Stomach smooth muscle (tissue), 2 donors: Measurements from ENCODE around the gene CDYL.

Experiments
- H3K27ac ChIP-seq: one replicate; pipeline ENCODE4 v1.7.0; 2013; ENCODE audit warnings: mild to moderate bottlenecking, low read length, inconsistent platforms
- H3K27me3 ChIP-seq, 2 donors: one replicate each; pipeline ENCODE4 v1.7.0; 2013; ENCODE audit warnings: low read length in 2 of 2; ENCODE audit not compliant: insufficient read depth in 2 of 2, control insufficient read depth in 1 of 2
- H3K36me3 ChIP-seq, 2 donors: one replicate each; pipeline ENCODE4 v1.7.0; 2013; ENCODE audit warnings: low read length in 2 of 2; ENCODE audit not compliant: control insufficient read depth in 2 of 2, insufficient read depth in 2 of 2
- H3K4me1 ChIP-seq: one replicate; pipeline ENCODE4 v1.7.0; 2013; ENCODE audit warnings: low read length; ENCODE audit not compliant: control insufficient read depth, insufficient read depth
- H3K4me3 ChIP-seq, 2 donors: one replicate each; pipeline ENCODE4 v1.7.0; 2013; ENCODE audit warnings: low read length in 2 of 2
- H3K9ac ChIP-seq, 2 donors: one replicate each; pipeline ENCODE4 v1.7.0; 2013; ENCODE audit warnings: low read length in 2 of 2, mild to moderate bottlenecking in 1 of 2
- H3K9me3 ChIP-seq, 2 donors: one replicate each; pipeline ENCODE4 v1.7.0; 2013; ENCODE audit warnings: low read length in 2 of 2; ENCODE audit not compliant: control insufficient read depth in 2 of 2
- donor health status: healthy.
- donor health status: Pancreatic carcinoma.

The CDYL gene

DNA sequence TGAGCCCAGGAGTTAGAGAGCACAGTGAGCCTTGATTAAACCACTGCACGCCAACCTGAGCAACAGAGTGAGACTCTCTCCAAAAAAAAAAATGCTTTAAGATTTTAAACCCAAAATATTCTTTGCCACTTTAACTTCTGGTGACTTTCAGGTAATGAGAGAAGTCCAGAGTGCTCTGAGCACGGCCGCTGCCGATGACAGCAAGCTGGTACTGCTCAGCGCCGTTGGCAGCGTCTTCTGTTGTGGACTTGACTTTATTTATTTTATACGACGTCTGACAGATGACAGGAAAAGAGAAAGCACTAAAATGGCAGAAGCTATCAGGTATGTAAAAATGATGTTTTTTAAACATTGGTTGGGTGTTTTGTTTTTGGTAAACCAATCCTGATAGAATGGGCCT, 161.2 kb downstream of the CDYL start:
- Histone ChIP-seq H3K9ac (no peak overlapping the region), H3K27ac (no peak overlapping the region), H3K9me3 (no peaks in the 10 kb centered on the region), H3K4me3 (no peak overlapping the region), H3K36me3 (peaks cover 0 to 3% of the 10 kb centered on the region in 2 donors), H3K4me1 (peaks cover 3% of the 10 kb centered on the region), H3K27me3 (no peaks in the 10 kb centered on the region)

DNA sequence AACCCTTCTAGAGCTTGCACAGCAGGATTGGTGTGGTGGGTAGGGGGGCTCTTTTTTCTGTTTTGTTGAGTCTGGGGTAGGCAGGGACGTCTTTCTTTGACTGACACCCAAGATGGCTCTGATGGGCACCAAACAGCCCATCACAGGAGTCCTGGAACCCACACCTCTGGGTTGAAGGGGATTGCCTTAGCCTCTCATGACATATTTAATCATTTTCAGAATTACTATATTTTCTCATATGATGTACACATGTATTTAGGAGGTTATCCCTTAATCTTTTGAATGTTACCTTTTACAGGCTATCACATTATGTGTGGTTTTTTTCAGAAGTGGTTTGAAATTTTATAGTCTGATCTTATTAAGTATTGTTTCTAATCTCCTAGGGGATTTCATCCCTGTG, 163.0 kb downstream of the CDYL start:
- H3K4me1 ChIP-seq: peaks cover 6% of the 10 kb centered on the region
- H3K27ac ChIP-seq: no peak overlapping the region
- peaks cover 3 to 4% of the 10 kb centered on the region in 2 donors for H3K36me3 ChIP-seq
- no peak overlapping the region for H3K9ac ChIP-seq
- no peaks in the 10 kb centered on the region for H3K9me3 ChIP-seq
- no peaks in the 10 kb centered on the region for H3K27me3 ChIP-seq
- H3K4me3 ChIP-seq: no peak overlapping the region

- peaks cover 4 to 13% of the 10 kb centered on the region in 2 donors for H3K36me3 ChIP-seq
- no peaks in the 10 kb centered on the region for H3K9me3 ChIP-seq
- no peak overlapping the region for H3K9ac ChIP-seq
- peaks cover 6% of the 10 kb centered on the region for H3K4me1 ChIP-seq
- no peak overlapping the region for H3K4me3 ChIP-seq
- H3K27ac ChIP-seq: no peak overlapping the region
- H3K27me3 ChIP-seq: no peaks in the 10 kb centered on the region
Measured at GRCh38 chr6:4940416-4940815, 164.2 kb downstream of the CDYL start.

DNA sequence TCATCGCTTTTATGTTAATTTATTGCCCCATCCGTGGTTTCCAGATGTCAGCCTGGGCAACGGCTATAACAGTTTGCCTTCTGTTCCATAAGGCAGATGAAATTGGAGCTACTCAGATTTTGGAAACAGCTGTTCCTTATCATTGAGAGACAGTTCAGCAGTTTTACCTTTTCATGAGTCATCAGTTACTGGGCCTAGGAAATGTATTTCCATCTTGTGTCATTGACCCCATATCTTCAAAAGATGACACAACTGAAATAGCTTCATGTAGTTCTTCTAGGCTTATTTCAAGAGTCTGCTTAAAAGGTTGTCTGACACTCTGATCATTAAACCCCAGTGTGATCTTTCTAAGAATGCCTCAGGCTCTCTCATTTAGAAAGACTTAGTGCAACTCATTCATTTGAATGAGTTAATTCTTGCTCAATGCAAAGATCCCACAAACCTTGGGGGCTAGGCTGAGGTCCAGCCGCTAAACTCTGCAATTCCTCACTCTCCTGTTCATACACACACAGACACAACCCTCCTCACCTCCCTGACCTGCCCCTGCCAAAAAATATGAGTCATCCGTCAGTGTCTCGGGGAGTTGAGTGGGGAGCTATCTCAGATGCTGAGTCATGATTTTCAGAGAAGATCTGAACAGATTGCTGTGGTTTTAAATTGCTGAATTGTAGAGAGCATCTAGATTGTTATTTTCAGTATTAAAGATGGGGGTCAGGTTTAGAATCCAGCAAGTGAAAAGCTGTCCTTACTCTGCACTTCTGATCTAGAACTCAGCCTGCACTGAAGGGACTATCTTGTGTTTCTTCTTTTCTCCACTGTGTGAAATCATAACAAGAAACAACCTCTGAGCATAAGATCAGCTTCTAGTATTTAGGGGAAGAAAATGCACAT, 165.8 kb downstream of the CDYL start:
- no peak overlapping the region for H3K27ac ChIP-seq

DNA sequence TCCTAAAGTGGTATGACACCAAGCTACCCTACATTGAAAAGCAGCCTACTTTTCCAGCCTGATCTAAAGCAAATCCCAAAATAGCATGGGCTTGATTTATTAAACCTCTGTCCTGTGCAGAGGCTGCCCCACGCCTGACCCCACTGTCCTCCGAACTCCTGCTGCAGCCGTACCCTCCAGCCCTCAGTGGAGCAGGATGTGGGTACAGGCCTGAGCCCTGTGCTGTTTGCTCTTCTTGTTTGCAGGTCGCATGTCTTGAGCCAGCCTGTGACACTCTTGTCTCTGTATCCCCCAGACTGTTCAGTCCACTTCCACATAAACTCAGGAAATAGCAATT, 166.4 kb downstream of the CDYL start:
- Histone ChIP-seq H3K36me3 (peaks cover 8 to 17% of the 10 kb centered on the region in 2 donors), H3K27ac (no peak overlapping the region), H3K4me3 (no peak overlapping the region), H3K4me1 (peaks cover 6% of the 10 kb centered on the region), H3K9me3 (no peaks in the 10 kb centered on the region), H3K27me3 (no peaks in the 10 kb centered on the region), H3K9ac (no peak overlapping the region)

More for the DNA sequence above, 165.8 kb downstream of the CDYL start:
- Histone ChIP-seq H3K9me3 (no peaks in the 10 kb centered on the region), H3K9ac (no peak overlapping the region), H3K4me1 (peaks cover 6% of the 10 kb centered on the region), H3K4me3 (no peak overlapping the region), H3K36me3 (peaks cover 8 to 17% of the 10 kb centered on the region in 2 donors), H3K27me3 (no peaks in the 10 kb centered on the region)

DNA sequence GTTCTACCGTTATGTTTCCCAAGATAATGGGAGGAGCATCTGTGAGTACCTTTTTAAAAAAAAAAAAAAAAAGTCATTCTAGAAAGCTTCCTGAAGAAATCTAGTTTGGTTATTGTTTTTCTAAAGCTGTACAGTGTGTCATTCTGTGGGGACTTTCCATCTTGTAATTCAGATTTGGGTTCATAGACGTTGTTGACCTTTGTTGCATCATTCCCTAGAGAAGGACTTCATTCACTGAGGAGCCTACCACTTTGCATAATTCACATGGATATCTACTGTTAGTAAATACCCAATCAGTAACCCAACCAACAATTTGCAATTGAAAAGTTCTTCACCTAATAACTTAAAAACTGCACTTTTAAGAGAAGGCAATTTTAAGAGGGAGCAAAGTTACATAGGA, 167.5 kb downstream of the CDYL start:
- H3K9ac ChIP-seq: no peak overlapping the region
- H3K9me3 ChIP-seq: no peaks in the 10 kb centered on the region
- H3K27ac ChIP-seq: no peak overlapping the region
- H3K4me1 ChIP-seq: peaks cover 6% of the 10 kb centered on the region
- peaks cover 13 to 19% of the 10 kb centered on the region in 2 donors for H3K36me3 ChIP-seq
- no peak overlapping the region for H3K4me3 ChIP-seq
- H3K27me3 ChIP-seq: no peaks in the 10 kb centered on the region

DNA sequence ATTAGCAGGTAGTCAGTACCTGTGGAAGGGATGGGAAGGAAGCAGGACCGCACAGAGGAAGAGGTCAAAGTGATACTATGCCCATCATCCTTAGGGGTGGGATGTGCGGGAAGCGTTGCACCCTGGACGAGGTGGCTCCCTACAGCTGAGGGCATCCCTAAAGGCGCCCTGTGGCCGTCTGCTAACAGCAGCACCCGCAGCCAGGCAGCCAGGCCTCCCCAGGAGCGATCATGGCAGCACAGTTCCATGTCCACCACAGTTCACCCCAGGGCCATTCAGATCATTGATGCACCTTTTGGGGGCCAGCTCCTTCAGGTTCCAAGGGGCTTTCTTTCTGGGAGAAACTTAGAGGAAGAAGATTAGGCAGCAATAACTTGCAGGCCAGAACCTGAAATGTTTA, 168.1 kb downstream of the CDYL start:
- Histone ChIP-seq H3K4me3 (no peak overlapping the region), H3K27ac (no peak overlapping the region), H3K27me3 (no peaks in the 10 kb centered on the region), H3K9me3 (no peaks in the 10 kb centered on the region), H3K9ac (no peak overlapping the region), H3K4me1 (peaks cover 6% of the 10 kb centered on the region), H3K36me3 (peaks cover 17 to 22% of the 10 kb centered on the region in 2 donors)

DNA sequence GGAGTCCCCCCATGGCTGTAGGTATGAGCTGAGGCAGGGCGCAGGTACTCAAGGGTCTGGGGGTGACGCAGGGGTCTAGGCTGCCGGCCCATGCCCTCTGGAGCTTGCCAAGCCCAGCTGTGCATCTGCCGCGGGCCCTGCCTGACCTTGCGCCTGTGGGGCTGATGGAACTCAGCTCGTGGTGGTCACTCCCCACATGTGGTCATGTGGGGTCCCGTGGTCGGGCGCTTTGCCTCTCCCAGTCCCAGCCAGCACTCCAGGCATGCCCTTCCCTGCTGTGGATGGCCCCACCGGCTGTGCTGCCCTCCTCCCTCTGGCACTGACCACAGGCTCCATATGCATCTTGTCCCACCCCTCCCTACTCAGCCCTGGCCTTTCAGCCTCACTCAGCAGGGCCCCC, 170.3 kb downstream of the CDYL start:
- Histone ChIP-seq H3K27me3 (no peaks in the 10 kb centered on the region), H3K4me3 (no peak overlapping the region), H3K9ac (no peak overlapping the region), H3K4me1 (peaks cover 6% of the 10 kb centered on the region), H3K9me3 (no peaks in the 10 kb centered on the region), H3K27ac (no peak overlapping the region), H3K36me3 (peaks cover 21 to 25% of the 10 kb centered on the region in 2 donors)

DNA sequence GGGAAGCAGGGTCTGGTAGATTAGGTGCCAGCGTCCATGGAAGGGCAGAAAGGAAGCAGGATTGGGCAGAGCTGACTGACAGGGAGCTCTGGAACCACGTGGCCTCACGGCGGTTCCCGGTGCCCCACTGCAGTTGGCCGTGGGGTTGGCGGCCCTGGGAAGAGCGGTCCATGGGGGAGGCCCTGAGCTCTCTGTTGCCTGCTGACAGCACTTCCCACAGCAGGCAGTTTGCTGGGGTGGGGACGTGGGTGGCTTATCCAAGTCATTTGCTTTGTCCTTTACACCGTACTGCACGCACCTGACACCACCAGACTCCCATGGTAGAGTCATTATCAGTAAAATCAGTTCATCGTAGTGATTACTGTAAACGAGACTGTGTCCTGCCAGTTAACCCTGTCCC, 171.5 kb downstream of the CDYL start:
- H3K36me3 ChIP-seq: peaks cover 18 to 32% of the 10 kb centered on the region in 2 donors
- no peaks in the 10 kb centered on the region for H3K9me3 ChIP-seq
- H3K27me3 ChIP-seq: no peaks in the 10 kb centered on the region
- peaks cover 2% of the 10 kb centered on the region for H3K4me1 ChIP-seq
- H3K4me3 ChIP-seq: no peak overlapping the region
- H3K9ac ChIP-seq: no peak overlapping the region
- no peak overlapping the region for H3K27ac ChIP-seq

- no peak overlapping the region for H3K4me3 ChIP-seq
- no peak overlapping the region for H3K9ac ChIP-seq
- H3K36me3 ChIP-seq: peaks cover 22 to 39% of the 10 kb centered on the region in 2 donors
- H3K27me3 ChIP-seq: no peaks in the 10 kb centered on the region
- no peak overlapping the region for H3K27ac ChIP-seq
- H3K4me1 ChIP-seq: no peaks in the 10 kb centered on the region
- H3K9me3 ChIP-seq: no peaks in the 10 kb centered on the region
Measured at GRCh38 chr6:4948781-4949450, 172.7 kb downstream of the CDYL start.

DNA sequence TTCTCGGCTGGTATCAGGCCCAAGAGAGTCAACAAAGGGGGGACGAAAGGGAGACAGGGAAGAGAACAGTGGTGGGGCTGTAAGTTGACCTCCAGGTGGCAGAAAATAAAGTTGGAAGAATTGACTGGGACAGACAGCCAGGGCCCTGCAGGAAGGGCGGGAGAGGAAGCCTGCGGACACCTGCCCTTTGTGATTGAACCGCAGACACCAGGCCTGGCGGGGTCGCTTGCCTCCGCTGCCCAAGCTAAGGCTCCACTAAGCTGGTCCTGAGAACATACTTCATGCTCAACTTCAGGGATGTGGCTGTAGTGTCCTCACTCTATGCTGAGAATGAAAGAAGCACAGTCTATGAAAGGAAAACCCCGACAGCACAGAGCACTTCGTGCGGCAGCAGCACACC, 173.9 kb downstream of the CDYL start:
- Histone ChIP-seq H3K27ac (no peak overlapping the region), H3K4me3 (no peak overlapping the region), H3K9me3 (no peaks in the 10 kb centered on the region), H3K36me3 (peaks cover 23 to 34% of the 10 kb centered on the region in 2 donors), H3K4me1 (no peaks in the 10 kb centered on the region), H3K27me3 (no peaks in the 10 kb centered on the region), H3K9ac (no peak overlapping the region)
